SK-N-SH (cell line): ENCODE data around the gene GNPAT.

Source experiments
- CTCF ChIP-seq: fragments of 200-600 bp; sonication (generic); IDR thresholded peaks from 2 replicates; pipeline ENCODE4 v1.6.1; 2017; ENCODE audit warnings: antibody characterized with exemption, mild to moderate bottlenecking, moderate library complexity
- MAX ChIP-seq: IDR thresholded peaks from 2 replicates; pipeline ENCODE4 v1.4.0; 2012; ENCODE audit warnings: low read depth
- POLR2AphosphoS5 ChIP-seq: IDR thresholded peaks from 2 replicates; pipeline ENCODE4 v1.6.1; 2012; ENCODE audit warnings: low read depth, low read length
- RCOR1 ChIP-seq: fragments of 150-350 bp; IDR thresholded peaks from 2 replicates; pipeline ENCODE4 v1.6.1; 2017; ENCODE audit warnings: antibody characterized with exemption, low read length
- RFX5 ChIP-seq: IDR thresholded peaks from 2 replicates; pipeline ENCODE4 v1.6.1; 2012; ENCODE audit warnings: mild to moderate bottlenecking, improper control_type of control experiment, low read length
- SMC3 ChIP-seq: IDR thresholded peaks from 2 replicates; pipeline ENCODE4 v1.6.1; 2012; ENCODE audit warnings: low read depth, low read length, improper control_type of control experiment
- TAF1 ChIP-seq: IDR thresholded peaks from 2 replicates; pipeline ENCODE4 v1.6.1; 2012; ENCODE audit warnings: low read depth, mild to moderate bottlenecking, low read length, moderate library complexity, borderline replicate concordance
- YY1 ChIP-seq: IDR thresholded peaks from 2 replicates; pipeline ENCODE4 v1.4.0; 2012; ENCODE audit warnings: low read depth, mild to moderate bottlenecking

- TF ChIP-seq MAX (no peak), CTCF (no peak), SMC3 (no peak), POLR2AphosphoS5 (no peak), YY1 (no peak), RCOR1 (no peak), RFX5 (no peak), TAF1 (no peak)
Observed at GRCh38 chr1:231242516-231243198, 1.6 kb downstream of the GNPAT start.
